OCI-LY7 (cell line): ENCODE measurements around the gene ZBTB48.

Source experiments
- EZH2phosphoT487 ChIP-seq: fragments of 200-600 bp; sonication (generic); IDR thresholded peaks from 2 replicates; pipeline ENCODE4 v1.6.1; 2018; ENCODE audit warnings: low read depth, borderline replicate concordance, mild to moderate bottlenecking, mixed run types, antibody characterized with exemption, low read length, moderate library complexity, mixed read lengths
- TF ChIP-seq, protein P1 (sequence below): fragments of 200-600 bp; sonication (generic); conservative IDR thresholded peaks from 2 replicates; pipeline ENCODE4 v1.5.1; 2014; ENCODE audit warnings: mild to moderate bottlenecking, antibody characterized with exemption, low read length, moderate library complexity, mixed read lengths

DNA sequence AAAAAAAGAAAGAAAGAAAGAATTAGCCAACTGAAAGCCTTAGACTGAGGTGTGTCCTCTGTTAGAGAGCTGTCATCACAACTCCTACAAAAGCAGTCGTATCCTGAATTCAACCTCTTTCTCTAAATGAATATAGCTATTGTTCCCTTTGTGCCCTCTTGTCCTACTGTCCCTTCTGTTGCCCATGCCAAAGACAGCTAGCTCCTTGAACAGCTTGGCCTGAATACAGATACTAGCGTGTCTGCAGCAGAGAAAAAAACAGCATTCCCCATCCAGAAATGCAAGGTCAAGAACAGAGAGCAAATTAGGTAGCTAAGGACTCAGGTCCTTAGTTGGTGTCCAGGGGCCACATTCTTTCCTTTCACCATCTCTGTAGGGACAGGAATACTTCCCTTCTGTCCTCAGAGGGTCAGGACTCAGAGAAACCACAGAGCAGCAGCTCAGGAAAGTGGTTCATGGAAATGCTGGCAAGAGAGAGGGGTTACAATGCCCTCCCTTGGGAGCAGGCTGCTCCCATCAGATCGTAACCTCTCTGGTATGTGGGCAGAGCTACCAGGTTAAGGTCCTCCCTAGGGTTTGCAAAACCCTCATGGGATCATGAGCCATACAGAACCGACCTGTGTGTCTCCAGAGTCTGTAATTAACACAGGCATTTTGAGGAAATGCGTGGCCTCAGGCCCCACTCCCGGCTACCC is 1.8 kb upstream of the ZBTB48 start:
- TF ChIP-seq, protein P1, sequence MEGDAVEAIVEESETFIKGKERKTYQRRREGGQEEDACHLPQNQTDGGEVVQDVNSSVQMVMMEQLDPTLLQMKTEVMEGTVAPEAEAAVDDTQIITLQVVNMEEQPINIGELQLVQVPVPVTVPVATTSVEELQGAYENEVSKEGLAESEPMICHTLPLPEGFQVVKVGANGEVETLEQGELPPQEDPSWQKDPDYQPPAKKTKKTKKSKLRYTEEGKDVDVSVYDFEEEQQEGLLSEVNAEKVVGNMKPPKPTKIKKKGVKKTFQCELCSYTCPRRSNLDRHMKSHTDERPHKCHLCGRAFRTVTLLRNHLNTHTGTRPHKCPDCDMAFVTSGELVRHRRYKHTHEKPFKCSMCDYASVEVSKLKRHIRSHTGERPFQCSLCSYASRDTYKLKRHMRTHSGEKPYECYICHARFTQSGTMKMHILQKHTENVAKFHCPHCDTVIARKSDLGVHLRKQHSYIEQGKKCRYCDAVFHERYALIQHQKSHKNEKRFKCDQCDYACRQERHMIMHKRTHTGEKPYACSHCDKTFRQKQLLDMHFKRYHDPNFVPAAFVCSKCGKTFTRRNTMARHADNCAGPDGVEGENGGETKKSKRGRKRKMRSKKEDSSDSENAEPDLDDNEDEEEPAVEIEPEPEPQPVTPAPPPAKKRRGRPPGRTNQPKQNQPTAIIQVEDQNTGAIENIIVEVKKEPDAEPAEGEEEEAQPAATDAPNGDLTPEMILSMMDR = no peak
- TF ChIP-seq EZH2phosphoT487 = no peak
